ENCODE data around the gene SPARC. TPM values are rescaled to one million over a fixed set of nuclear protein-coding genes. Genes with fewer than 3 reads are reported as not detected.

Gene SPARC
- total RNA-seq, 4 donors from 2014 or later, result 194 to 521 (median 352) TPM

- Histone ChIP-seq H3K9me3 (no peaks in the 10 kb centered on the region), H3K4me1 (peaks cover 0 to 57% (median 7%) of the 10 kb centered on the region in 3 donors), H3K27ac (peak overlapping the region in 3 of 4 donors; percentile 31 to 85 (median 80)), H3K27me3 (no peaks in the 10 kb centered on the region), H3K36me3 (no peaks in the 10 kb centered on the region), H3K4me3 (no peak overlapping the region)
- no peak for ATAC-seq
- WGBS, 2 donors (ENCODE audit: low coverage in 1 of 2), result 51 to 55% methylated on average over 3 to 5 of the region's 8 CpGs
- no peak for TF ChIP-seq POLR2A (IDR thresholded peaks at IDR 0.05)
- TF ChIP-seq, protein P1, sequence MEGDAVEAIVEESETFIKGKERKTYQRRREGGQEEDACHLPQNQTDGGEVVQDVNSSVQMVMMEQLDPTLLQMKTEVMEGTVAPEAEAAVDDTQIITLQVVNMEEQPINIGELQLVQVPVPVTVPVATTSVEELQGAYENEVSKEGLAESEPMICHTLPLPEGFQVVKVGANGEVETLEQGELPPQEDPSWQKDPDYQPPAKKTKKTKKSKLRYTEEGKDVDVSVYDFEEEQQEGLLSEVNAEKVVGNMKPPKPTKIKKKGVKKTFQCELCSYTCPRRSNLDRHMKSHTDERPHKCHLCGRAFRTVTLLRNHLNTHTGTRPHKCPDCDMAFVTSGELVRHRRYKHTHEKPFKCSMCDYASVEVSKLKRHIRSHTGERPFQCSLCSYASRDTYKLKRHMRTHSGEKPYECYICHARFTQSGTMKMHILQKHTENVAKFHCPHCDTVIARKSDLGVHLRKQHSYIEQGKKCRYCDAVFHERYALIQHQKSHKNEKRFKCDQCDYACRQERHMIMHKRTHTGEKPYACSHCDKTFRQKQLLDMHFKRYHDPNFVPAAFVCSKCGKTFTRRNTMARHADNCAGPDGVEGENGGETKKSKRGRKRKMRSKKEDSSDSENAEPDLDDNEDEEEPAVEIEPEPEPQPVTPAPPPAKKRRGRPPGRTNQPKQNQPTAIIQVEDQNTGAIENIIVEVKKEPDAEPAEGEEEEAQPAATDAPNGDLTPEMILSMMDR (IDR thresholded peaks at IDR 0.05), result no peak
- no peak for TF ChIP-seq EP300 (IDR thresholded peaks at IDR 0.05)
- no peak for TF ChIP-seq POLR2AphosphoS5 (IDR thresholded peaks at IDR 0.05)
Measured at GRCh38 chr5:151697452-151697851, 10.7 kb upstream of the SPARC start.

DNA sequence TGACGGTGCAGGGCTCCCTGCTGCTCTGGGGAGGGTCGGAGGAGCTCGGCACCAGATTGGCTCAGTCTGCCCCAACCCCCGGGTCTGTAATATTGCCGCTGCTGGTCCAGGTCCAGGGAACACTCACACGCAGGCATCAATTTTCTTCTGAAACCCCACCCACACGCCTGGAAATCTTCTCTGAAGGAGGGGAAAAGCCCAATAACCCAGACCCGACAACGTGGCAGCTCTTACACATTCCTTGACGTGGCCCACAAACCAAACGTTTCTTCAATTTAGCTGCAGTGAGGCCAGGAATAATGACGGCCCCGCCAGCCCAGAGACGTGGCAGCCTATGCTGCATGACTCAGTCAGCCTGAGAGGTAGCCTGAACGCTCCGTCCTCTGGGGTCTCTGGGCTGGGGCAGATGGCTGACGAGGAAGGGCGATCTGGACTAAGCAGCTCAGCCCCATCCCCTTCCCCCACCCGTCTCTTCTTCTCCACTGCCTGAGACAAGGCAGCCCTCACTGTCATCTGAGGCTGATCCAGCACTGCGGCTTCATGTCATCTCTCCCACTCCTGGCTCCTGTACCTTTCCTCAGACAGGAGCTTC is 9.9 kb upstream of the SPARC start:
- Histone ChIP-seq H3K36me3 (no peaks in the 10 kb centered on the region), H3K27ac (peak overlapping the region; percentile 37 to 85 (median 78)), H3K4me3 (peak overlapping the region in 1 of 2 donors; percentile 24), H3K27me3 (no peaks in the 10 kb centered on the region), H3K9me3 (no peaks in the 10 kb centered on the region), H3K4me1 (peaks cover 0 to 57% (median 7%) of the 10 kb centered on the region in 3 donors)
- TF ChIP-seq POLR2A (IDR thresholded peaks at IDR 0.05), result peak in 1 of 2 donors; percentile 19
- TF ChIP-seq, protein P1 (IDR thresholded peaks at IDR 0.05), result no peak
- peak; percentile 30 for TF ChIP-seq POLR2AphosphoS5 (IDR thresholded peaks at IDR 0.05)
- peak; percentile 74 for ATAC-seq
- WGBS, 2 donors (ENCODE audit: low coverage in 1 of 2), result 5 to 18% methylated on average over 8 to 10 of the region's 20 CpGs

DNA sequence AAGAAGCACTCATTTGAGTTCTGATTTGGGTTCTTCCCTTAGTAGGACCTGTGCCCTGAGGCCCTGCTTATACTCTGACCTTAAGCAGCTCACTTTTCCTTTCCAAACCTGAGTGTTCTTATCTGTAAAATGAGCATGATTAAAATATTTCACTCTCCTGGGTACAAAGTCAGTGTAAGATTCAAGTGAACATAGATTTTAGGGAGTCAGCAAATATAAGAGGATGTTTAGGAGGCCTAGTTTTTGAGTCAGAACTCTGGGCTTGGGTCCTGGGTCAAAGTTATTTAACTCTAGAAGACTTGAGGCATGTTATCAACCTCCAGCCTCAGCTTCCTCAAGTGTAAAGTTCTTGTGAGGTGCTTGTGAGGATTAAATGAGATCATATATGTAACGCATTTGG is 8.7 kb upstream of the SPARC start:
- TF ChIP-seq EP300 (IDR thresholded peaks at IDR 0.05), result no peak
- TF ChIP-seq POLR2A (IDR thresholded peaks at IDR 0.05), result no peak
- TF ChIP-seq, protein P1 (IDR thresholded peaks at IDR 0.05), result no peak
- no peak for TF ChIP-seq POLR2AphosphoS5 (IDR thresholded peaks at IDR 0.05)
- H3K4me3 ChIP-seq, result no peak overlapping the region
- no peak for ATAC-seq
- H3K27ac ChIP-seq, result peak overlapping the region in 3 of 4 donors; percentile 75 to 85 (median 80)
- WGBS, 2 donors (ENCODE audit: low coverage in 1 of 2), result 67 to 88% methylated on average over 1 of the region's 1 CpG
- H3K27me3 ChIP-seq, result no peaks in the 10 kb centered on the region
- no peaks in the 10 kb centered on the region for H3K36me3 ChIP-seq
- H3K9me3 ChIP-seq, result no peaks in the 10 kb centered on the region
- peaks cover 0 to 55% (median 7%) of the 10 kb centered on the region in 3 donors for H3K4me1 ChIP-seq

GRCh38 chr5:151694035-151694485 is 7.3 kb upstream of the SPARC start:
- ATAC-seq, result no peak
- H3K4me3 ChIP-seq, result no peak overlapping the region
- H3K27ac ChIP-seq, result peak overlapping the region in 3 of 4 donors; percentile 15 to 85 (median 19)
- 83 to 95% methylated on average over 1 to 2 of the region's 3 CpGs for WGBS, 2 donors (ENCODE audit: low coverage in 1 of 2)
- no peak for TF ChIP-seq EP300 (IDR thresholded peaks at IDR 0.05)
- TF ChIP-seq, protein P1 (IDR thresholded peaks at IDR 0.05), result no peak
- H3K36me3 ChIP-seq, result no peaks in the 10 kb centered on the region
- H3K27me3 ChIP-seq, result no peaks in the 10 kb centered on the region
- H3K9me3 ChIP-seq, result no peaks in the 10 kb centered on the region
- H3K4me1 ChIP-seq, result peaks cover 0 to 40% (median 7%) of the 10 kb centered on the region in 3 donors

DNA sequence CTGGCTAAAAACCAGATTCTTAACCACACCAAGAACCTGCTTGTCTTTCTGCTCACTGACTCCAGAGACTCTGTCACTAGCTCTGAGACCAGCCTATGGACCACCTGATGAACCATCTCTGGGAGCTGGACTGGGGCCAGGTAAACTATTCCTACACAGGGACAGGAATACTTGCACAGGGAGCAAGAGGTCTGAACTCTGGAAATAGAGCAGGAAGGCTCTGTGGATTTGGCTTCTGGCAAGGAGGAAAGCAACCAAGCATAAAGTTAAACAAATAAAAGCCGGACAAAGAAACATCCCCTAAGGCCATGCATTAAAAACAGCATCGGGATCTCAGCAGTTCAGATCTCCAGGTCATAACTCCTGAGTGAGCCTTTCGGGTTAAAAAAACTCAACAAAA is 5.6 kb upstream of the SPARC start:
- Histone ChIP-seq H3K4me1 (peaks cover 0 to 29% (median 6%) of the 10 kb centered on the region in 3 donors), H3K4me3 (no peak overlapping the region), H3K36me3 (no peaks in the 10 kb centered on the region), H3K9me3 (no peaks in the 10 kb centered on the region), H3K27ac (no peak overlapping the region), H3K27me3 (no peaks in the 10 kb centered on the region)
- no peak for ATAC-seq
- WGBS, 2 donors (ENCODE audit: low coverage in 1 of 2), result 59 to 74% methylated on average over 3 of the region's 3 CpGs
- TF ChIP-seq POLR2AphosphoS5 (IDR thresholded peaks at IDR 0.05) (no peak), POLR2A (IDR thresholded peaks at IDR 0.05) (no peak), EP300 (IDR thresholded peaks at IDR 0.05) (no peak)
- TF ChIP-seq, protein P1 (IDR thresholded peaks at IDR 0.05), result no peak
